ENCODE results near the gene KLF12.

DNA sequence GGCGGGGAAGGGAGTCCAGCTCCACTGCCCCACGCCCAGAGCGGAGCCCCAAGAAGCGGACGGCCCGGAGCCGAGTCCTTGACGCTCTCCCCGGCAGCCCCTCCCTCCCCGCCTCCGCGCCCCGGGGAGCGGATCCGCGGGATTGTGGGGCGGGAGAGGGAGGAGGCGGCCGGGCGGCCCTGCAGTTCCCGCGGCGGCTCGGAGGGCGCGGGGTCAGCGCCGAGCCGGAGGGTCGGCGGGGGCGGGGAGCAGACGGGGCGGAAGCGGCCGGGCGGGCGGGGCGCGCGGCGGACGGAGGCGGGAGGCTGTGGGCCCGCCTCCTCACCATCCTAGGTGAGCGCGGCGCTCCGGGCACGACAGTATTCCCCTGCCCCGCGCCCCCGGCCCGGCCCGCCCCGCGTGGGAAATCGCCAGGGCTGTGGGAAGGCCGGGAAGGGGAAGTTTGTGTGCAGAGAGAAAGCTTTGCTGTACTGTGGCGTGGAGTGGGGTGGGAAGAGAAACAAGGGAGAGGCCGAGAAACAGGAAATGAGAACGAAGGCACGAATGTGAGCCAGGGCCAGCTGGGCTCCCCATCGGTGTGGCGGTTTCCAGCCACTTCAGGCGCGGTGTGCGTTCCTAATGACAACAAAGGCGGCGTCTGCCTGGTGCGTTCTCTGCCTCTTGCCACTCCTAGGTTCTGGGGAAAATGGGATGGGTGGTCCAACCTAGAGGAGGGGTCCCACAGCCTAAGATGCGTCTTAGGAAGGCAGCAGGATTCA lies 1.3 kb upstream of the KLF12 start:
- TF ChIP-seq, protein P1, sequence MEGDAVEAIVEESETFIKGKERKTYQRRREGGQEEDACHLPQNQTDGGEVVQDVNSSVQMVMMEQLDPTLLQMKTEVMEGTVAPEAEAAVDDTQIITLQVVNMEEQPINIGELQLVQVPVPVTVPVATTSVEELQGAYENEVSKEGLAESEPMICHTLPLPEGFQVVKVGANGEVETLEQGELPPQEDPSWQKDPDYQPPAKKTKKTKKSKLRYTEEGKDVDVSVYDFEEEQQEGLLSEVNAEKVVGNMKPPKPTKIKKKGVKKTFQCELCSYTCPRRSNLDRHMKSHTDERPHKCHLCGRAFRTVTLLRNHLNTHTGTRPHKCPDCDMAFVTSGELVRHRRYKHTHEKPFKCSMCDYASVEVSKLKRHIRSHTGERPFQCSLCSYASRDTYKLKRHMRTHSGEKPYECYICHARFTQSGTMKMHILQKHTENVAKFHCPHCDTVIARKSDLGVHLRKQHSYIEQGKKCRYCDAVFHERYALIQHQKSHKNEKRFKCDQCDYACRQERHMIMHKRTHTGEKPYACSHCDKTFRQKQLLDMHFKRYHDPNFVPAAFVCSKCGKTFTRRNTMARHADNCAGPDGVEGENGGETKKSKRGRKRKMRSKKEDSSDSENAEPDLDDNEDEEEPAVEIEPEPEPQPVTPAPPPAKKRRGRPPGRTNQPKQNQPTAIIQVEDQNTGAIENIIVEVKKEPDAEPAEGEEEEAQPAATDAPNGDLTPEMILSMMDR (conservative IDR thresholded peaks at IDR 0.05; ENCODE audit: low read length) = no peak
- TF ChIP-seq EZH2phosphoT487 (IDR thresholded peaks at IDR 0.05; ENCODE audit: borderline replicate concordance) = no peak
